ENCODE results near the gene MYO5B.

DNA sequence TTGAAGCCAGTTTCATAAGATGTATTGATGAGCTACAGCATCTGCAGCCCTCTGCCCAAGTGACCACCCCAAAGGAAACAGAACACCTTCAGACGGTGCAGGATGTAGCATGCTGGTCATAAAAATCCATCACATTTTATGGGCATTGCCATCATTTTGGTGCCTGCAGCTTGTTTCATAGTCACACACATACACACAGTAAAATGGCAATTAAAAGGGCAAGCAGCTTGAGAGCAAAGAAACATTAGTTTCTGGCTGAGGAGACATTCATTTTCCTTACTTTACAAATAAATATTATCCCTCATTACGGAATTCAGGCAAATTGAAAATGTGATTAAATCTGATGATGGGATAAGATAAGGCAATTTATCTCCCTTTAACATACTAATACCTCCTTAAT is 13.4 kb downstream of the MYO5B start:
- TF ChIP-seq POLR2A (IDR thresholded peaks at IDR 0.05; ENCODE audit: low read length) = no peak
- TF ChIP-seq GATA1 (IDR thresholded peaks at IDR 0.05; ENCODE audit: low read depth, low read length) = no peak

Measured in erythroblast (primary cell).